HG03439 (cell line): ENCODE results near the gene URB2.
"Not testable (repeated sequence)": the region's sequence is repeated elsewhere in the genome, so short reads cannot be mapped to it uniquely, and the experiment has no call there.

Experiments used
- ATAC-seq: cut with Tn5 transposase; IDR thresholded peaks from one replicate; pipeline ENCODE4 v1.9.1; 2021; ENCODE audit warnings: mild to moderate bottlenecking, moderate library complexity; ENCODE audit not compliant: unreplicated experiment

The URB2 gene

DNA sequence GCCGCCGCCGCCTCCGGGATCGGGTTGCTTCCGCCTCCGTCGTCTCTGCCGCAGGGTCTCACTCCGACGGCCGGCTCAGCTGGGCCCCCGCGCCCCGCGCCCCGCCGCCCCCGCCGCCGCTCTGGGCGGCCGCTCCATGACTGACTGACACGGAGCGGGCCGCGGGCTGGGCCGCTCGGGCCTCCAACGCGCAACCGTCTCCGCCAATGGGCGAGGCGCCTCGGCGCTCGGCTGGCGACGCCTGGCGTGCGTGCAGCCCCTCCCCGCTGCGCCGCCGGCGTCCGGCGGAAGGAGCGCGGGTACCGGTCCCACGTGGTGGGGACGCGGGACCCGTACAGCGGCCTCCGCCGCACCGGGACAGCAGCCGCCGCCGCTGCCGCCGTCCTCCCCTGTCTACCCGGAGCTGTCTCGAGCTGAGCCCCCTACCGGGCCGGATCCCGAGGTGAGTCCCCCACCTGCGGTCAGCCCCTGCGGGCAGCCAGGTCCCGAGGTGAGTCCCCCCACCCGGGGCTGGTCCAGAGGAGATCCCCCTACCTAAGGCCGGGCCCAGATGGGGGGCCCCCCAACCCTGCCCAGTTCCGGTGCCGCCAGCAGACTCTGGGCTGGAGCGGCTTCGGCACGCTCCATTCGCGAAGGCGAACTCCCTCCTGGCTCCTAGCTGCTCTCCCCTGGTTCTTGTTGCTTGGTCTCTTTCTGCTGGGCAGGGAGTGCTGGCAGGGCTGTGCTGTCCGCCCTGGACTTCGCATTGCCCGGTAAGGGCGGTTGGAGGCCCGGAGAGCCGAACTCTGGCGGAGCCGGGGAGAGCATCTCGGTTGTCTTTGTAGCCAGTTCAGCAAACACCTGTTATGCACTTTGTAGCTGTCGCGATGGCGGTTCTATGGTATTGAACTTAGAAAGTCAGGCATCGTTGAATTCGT lies at the start of gene URB2, which contains the start of gene TAF5L:
Gene URB2, plus strand, starts transcription at position 333 of the 917 bp plus-strand sequence. CDS start 1,387 bp downstream, outside the sequence.
Gene TAF5L, minus strand, starts transcription at position 208 of the 917 bp plus-strand sequence. CDS start 11,640 bp downstream, outside the sequence.
- ATAC-seq: peak; percentile 86

DNA sequence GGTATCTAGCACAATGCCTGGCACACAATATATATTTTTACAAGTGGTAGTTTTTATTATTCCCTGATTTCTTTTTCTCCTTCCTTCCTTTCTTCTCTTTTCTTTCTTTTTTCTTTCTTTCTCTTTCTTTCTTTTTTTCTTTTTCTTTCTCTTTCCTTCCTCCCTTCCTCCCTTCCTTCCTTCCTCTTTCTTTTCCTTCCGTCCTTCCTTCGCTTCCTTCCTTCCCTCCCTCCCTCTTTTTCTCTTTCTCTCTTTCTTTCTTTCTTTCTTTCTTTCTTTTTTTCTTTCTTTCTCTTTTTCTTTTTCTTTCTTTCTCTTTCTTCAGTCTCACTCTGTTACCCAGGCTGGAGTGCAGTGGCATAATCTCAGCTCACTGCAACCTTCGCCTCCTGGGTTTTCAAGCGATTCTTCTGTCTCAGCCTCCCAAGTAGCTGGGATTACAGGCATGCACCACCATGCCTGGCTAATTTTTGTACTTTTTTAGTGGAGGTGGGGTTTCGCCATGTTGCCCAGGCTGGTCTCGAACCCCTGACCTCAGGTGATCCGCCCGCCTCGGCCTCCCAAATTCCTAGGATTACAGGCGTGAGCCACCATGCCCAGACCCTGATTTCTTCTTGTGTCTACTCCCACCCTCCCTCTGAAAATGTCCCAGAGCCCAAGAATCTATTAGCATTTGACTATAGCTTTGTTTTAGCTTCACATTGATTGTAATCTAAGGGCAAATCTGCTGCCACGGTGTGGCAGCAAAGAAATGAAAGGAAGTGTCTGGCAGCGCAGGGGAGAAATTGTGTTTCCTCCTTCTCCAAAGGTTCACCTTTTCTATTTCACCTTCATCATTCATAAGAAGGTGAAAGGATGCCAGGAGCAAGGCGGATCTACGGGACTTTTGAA lies 47.6 kb upstream of the URB2 start:
- peak; percentile 18 for ATAC-seq

DNA sequence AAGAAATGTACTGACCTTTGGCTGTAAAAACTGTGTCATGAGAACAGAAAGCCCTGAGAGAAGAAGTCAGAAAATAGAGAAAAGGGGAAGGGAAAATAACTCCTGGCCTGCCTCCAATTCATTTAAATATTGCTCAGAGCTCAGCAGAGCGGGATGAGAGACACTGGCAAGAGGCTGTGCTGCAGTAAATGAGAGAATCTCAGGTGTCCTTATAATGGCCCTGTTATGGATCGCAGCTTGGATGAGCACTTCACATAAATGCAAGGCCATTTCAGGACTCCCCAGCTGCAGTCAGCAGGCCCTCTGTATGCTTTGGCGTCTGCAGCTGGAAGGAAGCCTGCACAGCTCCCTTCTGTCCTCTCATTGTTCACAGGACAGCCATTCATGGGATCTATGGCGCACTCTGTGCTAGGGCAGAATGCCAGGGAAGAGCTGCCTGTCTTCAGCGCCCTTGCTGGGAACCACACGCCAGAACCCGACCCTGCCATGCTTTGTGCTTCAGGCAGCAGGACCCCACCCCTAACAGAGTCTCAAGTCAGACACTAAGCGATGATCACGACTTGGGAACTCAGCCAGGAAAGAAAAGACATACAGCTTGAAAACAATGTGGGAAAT lies 46.9 kb upstream of the URB2 start:
- ATAC-seq: peak; percentile 75

DNA sequence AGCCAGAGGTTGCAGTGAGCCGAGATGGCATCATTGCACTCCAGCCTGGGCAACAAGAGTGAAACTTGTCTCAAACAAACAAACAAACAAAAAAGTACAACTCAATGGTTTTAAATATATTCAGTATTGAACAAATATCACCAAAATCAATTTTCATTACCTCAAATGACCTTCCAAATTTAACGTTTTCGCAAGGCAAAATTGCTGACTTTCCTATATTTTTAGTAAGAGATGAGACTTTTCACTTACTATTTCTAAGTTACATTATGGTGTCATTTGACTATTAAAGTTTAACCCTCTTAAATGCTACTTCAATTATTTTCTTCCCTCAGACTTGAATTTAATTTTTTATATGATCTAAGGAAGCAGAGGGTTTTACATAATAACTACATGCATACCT lies 44.6 kb upstream of the URB2 start:
- ATAC-seq: no peak

DNA sequence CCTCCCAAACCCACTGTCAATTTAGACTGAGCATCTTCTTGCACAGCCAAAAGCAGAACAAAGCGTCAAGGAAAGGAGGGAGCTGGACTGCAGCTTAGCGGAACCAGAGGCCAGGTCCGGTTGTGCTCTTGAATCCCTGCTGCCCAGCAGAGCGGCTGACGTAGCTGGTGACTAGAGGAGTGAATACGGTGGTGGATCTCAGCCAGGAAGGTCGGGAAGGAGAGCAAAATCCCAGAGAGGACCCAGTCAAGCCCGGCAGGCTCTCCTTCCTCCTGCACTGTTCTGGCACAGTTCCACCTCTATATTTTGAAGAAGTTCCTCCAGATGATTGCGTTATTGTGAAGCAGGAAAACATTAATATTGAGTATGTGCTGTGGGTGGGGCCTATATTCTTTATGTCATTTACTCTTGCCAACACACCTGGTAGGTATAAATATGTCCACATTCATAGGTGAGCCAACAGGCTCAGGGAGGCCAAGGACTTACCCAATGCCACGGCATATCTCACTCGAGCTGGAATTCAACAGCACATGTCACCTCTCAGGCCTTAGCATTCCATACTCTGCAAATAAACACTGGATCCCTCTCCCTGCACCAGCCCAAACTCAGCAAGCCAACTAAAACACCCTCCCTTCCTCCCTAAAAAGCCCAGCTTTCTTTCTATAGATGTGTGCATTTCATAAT lies 43.9 kb upstream of the URB2 start:
- no peak for ATAC-seq

DNA sequence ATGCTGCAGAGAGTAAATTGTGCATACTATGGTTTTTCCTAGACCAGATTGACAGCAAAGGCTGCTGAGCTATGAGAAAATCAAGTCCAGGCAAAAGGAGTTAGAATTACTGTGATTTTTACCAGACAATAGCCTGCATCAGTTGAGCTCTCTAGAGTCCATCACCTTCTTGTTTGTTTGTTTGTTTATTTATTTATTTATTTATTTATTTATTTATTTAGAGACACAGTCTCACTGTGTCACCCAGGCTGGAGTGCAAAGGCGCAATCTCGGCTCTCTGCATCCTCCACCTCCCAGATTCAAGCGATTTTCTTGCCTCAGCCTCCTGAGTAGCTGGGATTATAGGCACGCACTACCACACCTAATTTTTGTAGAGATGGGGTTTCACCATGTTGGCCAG lies 43.3 kb upstream of the URB2 start:
- no peak for ATAC-seq

DNA sequence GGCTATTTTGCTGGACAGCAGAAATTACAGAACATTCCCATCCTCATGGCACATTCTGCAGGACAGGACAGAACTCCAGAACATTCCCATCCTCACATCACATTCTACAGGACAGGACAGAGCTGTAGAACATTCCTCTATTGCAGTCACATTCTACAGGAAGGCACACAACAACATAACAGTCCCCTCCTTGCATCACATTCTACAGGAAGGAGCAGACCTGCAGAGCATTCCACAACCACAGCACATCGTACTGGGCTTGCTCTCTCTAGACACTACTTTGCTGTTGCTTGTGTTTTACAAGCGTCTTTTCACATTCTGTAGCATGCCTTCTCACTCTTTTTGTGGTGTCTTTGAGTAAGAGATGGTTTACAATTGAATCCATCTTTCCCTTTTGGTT lies 40.7 kb upstream of the URB2 start:
- no peak for ATAC-seq

DNA sequence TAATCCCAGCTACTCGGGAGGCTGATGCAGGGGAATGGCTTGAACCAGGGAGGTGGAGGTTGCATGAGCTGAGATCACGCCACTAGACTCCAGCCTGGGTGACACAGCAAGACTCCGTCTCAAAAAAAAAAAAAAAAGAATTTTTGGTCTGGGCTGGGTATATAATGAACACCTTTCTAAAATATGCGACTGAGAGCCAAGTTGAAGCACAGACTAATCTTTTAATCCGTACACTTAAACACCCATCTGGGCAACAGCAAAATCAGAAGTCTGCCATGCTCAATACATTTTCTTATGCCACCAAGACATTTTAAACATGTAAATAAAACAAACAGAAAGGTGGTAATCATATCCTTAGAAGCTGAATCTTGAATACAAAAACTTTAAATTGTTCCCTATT lies 35.9 kb upstream of the URB2 start:
- no peak for ATAC-seq

DNA sequence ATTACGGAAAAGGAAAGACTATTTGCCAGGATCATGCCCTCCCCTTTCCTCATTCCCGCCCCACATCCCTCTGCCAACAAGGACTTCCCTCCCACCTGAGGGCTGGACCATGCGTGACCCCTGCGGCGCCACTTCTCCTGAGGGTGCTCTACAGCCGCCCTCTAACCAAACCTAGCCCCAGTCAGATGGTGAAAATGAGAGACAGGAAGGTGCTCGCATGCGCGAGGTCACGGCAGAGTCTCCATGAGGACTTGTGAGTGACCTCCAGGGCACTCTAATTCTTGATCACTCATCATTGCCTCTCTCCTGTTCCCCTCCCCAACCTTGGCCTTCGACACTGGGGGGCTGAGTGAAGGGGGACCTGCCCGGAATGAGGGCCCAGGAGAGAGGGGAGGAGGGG lies 32.2 kb upstream of the URB2 start:
- no peak for ATAC-seq

DNA sequence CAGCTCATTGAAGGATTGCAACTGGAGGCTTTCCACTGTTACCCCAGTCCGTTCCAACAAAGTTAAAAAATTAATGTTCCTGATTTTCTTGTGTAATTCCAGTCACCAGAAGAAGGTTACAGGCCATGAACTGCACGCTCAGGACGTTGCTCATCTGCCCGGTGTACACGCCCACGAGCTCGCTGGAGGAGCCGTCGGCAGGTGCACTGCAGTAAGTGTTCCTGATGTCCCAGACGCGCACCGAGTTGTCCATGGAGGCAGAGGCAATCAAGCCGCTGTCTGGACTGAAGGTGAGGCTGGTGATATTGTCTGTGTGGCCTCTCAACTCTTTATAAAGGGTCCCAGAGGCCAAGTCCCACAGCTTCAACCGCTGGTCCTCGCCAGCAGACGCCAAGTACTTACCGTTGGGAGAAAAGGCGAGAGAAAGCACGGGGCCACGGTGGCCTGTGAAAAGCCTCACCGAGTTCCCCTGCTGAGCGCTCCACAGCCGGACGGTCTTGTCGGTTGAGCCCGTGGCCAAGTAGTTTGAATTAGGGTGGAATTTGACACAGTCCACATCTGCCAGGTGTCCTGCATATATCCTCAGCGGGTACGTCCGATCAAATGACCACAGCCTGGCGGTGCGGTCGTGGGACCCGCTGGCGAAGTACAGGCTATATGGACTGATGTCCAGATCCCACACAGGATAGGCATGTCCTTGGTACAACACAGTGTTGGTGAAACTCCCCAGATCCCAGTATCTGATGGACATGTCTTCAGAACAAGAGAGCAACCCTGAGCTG lies 31.6 kb upstream of the URB2 start:
- no peak for ATAC-seq

DNA sequence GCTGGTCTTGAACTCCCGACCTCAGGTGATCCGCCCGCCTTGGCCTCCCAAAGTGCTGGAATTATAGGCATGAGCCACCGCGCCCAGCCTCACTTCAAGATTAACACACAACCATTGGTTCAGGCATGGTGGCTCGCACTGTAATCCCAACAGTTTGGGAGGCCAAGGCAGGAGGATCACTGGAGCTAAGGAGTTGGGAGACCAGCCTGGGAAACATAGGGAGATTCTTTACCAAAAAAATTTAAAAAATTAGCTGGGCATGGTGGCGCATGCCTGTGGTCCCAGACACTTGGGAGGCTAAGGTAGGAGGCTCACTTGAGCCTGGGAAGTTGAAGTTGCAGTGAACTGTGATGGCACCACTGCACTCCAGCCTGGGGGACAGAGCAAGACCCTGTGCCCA lies 30.2 kb upstream of the URB2 start:
- ATAC-seq: not testable (repeated sequence)

DNA sequence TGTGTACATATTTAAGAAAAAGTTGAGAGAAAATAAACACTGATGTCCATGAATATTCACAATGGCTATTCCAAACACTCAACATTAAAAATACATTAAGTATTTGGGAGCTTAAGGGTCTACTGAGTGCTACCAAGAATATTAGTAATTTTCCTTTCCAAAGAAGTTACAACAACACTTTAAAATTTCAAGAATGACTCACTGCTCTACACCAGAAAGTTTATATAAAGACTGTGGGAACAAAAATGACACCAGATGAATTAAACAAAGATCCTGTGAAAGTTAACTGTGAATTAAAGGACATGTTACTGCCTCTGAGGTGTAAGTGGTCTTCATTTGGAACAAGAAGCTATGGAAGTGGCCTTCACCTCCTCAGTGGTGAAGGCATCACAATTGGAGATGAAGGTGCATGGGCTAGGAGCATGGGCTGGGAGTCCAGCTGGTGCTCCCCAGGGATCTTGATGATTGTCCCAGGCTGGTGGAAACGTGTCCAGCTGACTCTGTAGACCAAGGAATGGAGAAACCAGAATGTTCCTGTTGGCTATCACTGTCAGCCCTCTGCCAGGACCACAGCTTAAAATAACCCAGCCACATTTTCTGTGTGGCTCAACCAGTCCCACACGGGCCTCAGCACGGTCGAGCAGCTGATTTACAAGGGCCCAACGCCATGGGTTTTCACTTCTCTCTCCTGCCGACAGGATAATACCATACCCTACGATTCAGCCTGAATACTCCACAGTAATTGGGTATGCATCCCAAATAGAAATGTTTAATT lies 28.9 kb upstream of the URB2 start:
- ATAC-seq: no peak

DNA sequence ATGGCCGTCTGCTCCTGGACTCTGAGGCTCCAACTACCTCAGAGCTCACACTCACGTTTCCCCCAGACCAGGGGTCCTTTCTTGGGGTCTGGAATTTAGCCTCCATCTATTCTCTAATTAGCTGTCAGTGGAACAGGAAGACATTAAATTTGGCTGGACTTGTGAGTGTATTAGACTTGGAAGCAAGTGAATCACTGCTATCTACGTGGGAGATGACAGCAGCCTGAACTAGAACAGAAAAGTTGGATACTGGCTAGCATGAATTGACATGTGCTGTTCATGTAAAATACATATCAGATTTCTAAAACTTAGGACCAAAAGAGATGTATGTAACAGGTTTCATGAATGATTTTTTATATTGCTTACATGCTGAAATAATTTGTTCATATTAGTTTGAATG lies 28.2 kb upstream of the URB2 start:
- no peak for ATAC-seq

DNA sequence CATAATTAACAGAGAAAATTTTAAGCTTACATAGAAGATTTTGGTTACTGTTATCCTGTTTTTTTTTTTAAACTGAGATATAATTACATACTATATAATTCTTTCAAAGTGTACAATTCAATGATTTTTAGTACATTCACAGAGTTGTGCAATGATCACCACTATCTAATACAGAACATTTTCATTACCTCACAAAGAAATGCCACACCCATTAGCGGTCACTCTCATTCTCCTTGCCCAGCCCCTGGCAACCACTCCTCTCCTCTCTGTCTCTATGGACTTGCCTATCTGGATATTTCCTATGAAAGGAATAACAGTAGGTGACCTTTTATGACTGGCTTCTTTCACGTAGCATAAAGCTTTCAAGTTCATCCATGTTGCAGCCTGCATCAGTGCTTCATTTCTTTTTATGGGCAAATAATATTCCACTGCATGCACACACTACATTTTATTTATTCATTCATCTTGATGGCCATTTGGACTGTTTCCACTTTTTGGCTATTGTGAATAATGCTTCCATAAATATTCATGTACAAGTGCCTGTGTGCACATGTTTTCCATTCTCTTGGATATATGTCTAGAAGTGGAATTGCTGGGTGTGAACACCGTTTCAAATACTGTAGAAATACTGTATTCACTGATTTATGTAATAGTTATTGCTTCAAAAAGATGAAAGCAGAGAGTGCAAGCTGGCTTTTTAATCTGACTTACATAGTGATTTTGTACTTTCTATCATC lies 26.7 kb upstream of the URB2 start:
- no peak for ATAC-seq

DNA sequence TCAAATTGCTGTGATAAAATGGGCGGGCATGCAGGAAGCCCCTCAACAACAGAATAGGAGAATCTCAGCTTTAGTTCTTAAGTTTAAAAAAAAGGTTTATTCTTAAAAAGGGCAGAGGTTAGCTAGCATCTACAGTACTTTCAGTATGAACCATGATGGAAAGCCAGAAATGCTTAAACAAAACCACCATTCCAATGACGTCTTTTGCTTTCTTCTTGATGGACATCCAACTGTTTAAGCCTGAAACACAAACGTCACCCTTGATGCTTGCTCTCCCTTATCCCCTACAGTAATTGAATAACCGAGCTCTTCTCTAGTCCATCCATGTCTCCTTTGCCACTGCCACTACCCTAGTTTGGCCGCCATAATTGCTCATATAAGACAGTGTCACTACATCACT lies 25.8 kb upstream of the URB2 start:
- no peak for ATAC-seq

DNA sequence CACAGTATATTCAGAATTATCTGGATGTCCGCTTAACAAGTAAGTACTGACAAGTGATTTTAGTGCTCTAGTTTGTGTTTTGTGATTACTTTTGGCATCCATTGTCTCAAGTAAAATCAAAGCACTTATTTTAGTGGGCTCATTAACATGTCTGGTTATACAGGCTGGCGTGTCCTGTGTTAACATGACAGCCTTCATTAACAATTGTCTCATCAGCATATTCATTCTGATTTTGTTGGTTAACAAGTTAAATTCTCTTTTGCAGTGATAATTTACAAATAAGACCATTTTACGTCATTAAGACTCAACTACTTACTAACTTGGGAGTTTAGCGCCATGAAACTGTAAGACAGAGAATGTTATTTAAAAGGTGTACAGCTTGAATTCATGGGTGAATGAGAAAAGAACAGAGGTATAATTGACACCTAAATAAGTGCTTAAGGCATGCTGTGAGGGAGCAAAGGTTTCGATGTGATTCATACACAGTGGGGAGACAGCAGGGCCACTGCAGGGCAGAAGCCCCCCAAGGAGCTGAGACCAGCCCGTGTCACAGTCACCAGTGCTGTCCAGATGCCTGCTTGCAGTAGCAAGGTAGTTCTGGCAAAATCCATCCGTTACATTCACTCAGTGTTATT lies 22.6 kb upstream of the URB2 start:
- ATAC-seq: no peak

DNA sequence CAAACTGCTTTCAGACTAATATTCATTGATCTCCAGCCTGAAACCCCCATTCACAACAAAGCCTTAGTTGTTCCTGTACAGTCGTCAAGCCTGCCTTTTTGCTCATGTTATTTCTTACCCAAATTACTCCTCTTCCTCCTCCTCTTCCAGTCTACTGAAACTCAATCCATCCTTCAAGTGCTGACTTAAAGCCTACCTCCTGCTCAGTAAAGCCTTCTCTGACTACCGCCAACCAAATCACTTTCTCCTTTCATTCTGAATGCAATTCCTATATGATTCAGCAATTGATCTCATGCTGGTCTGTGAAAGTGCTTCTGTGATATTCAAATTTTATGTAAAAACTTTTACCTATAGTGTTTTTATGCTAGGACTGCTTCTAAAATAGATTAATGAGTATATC lies 18.7 kb upstream of the URB2 start:
- ATAC-seq: no peak

DNA sequence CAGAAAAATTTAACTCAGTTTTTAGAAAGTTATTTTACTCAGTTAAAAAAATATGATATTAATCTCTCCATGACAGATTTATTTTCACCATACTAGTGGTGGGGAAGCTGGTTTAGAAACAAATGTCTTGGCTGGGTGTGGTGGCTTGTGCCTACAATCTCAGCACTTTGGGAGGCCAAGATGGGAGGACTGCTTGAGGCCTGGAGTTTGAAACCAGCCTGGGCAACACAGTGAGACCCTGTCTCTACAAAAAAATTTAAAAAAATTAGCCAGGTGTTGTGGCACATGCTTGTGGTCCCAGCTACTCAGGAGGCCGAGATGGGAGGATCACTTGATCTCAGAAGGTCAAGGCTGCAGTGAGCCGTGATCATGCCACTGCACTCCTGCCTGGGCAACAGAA lies 17.5 kb upstream of the URB2 start:
- ATAC-seq: no peak
